T-helper 22 cell (primary cell): Measurements from ENCODE around the gene MPZ.
"Not testable (repeated sequence)": the region's sequence is repeated elsewhere in the genome, so short reads cannot be mapped to it uniquely, and the experiment has no call there.

ENCODE experiments used
- DNase-seq: peaks from one replicate; pipeline ENCODE4 v3.0.0-alpha.2; 2020; ENCODE audit warnings: low read depth

Gene MPZ

GRCh38 chr1:161299347-161299746 lies 10.4 kb downstream of the MPZ start:
- DNase-seq: no peak

- DNase-seq: no peak
Measured at GRCh38 chr1:161298116-161298515, 11.7 kb downstream of the MPZ start.

DNA sequence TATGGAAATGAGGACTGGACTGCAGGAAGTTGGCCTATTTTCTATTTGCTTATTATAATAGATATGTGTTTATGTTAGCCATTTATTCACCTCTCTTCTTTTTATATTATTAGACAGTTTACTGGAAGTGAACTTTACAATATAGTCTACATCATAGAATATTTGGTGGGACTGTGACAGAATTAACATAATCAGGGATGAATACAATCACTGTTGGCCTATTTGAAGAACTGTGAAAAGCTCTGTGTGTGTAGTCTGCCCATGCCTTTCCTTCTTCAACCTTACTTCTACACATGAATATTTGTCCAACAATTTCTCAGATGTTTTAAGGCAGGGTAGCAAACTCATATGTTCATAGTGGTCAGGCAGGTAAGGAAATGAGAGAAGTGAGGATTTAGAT lies 12.4 kb downstream of the MPZ start:
- no peak for DNase-seq

GRCh38 chr1:161290779-161291178 lies 19.0 kb downstream of the MPZ start:
- no peak for DNase-seq

- DNase-seq: no peak
Measured at GRCh38 chr1:161287482-161288054, 22.2 kb downstream of the MPZ start.

- DNase-seq: no peak
Measured at GRCh38 chr1:161285521-161285920, 24.2 kb downstream of the MPZ start.

- DNase-seq: no peak
Measured at GRCh38 chr1:161285113-161285512, 24.7 kb downstream of the MPZ start.

- no peak for DNase-seq
Measured at GRCh38 chr1:161282991-161283390, 26.8 kb downstream of the MPZ start.

- no peak for DNase-seq
Measured at GRCh38 chr1:161274874-161275273, 34.9 kb downstream of the MPZ start.

DNA sequence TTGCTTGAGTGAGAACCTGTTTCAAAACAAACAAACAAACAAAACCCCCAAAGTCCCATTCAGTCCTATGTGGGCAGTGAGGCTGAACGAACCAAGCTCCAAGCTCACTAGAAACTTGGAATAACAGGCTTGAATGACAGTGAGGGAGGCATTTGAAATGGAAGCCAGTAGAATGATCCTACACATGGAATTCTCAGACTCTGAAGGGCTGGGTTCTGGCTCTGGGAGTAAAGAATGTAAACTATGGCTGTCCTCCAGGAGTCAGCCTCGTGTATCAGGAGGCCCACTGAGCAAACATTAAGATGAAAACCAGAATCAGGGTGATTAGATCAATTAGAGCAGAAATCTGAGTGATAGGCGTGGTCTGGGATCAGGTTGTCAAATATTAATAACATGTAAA lies 36.4 kb downstream of the MPZ start:
- no peak for DNase-seq

GRCh38 chr1:161267321-161267720 lies 42.4 kb downstream of the MPZ start:
- no peak for DNase-seq

GRCh38 chr1:161266836-161267235 lies 42.9 kb downstream of the MPZ start:
- no peak for DNase-seq

DNA sequence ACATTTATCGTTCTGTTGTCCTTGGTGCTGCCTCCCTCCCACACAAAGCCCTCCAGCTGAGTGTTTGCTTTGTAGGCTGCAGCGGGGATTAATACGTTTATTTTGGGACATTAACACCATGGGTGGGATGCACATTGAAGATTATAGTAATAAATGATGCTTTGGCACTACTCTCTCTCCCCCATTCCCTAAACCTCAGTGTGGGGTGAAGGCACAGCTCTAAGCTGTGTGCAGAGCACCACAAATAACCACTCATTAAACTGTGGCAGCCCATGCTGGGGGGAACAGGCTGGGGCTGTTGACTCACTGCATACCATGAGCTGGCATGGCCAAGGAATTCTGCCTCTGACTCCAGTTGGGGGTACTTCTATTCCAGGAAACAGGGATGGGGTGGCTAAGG lies 43.6 kb downstream of the MPZ start:
- no peak for DNase-seq

GRCh38 chr1:161265305-161265704 lies 44.5 kb downstream of the MPZ start:
- no peak for DNase-seq

DNA sequence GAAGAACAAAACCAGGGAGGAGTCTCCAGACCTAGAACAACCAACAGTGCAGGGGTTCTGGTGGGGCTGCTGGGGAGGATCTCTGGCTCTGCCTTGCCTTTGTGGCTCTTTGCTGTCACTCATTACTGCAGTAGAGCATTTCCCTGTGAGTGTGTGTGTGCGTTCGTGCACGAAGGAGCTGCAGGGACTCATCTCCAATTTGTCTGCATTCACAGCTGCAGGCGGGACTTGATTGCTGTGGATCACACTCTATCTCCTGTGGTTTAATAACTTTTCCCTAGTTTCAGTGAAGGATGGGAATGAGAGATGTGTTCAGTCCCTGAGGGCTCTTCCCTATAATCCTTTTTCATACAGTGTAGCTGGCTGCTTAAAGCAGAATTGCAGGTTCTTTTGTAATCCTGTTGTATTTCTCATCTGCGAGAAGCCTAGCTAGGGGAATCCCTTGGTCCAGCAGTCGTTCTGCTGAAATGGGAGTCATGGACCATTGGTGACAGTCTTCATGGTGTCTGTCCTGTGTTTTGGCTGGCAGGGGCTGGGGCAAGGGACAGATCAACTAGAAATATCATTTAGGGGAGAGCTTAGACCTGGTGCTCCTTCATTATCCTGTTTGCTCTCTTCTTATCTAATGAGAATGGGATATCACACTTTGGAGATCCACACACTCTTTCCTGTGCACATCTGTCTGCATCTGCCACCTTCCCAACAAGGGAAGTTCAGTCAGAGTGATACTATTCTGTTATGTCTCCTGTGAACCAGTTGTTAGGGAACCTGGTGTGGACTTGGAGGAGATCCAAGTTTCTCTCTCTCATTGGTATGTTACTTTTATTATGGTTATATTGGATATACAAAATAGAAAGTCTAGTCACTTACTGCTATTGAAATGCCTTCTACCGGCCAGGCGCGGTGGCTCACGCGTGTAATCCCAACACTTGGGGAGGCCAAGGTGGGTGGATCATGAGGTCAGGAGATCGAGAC lies 48.2 kb downstream of the MPZ start:
- no peak for DNase-seq

DNA sequence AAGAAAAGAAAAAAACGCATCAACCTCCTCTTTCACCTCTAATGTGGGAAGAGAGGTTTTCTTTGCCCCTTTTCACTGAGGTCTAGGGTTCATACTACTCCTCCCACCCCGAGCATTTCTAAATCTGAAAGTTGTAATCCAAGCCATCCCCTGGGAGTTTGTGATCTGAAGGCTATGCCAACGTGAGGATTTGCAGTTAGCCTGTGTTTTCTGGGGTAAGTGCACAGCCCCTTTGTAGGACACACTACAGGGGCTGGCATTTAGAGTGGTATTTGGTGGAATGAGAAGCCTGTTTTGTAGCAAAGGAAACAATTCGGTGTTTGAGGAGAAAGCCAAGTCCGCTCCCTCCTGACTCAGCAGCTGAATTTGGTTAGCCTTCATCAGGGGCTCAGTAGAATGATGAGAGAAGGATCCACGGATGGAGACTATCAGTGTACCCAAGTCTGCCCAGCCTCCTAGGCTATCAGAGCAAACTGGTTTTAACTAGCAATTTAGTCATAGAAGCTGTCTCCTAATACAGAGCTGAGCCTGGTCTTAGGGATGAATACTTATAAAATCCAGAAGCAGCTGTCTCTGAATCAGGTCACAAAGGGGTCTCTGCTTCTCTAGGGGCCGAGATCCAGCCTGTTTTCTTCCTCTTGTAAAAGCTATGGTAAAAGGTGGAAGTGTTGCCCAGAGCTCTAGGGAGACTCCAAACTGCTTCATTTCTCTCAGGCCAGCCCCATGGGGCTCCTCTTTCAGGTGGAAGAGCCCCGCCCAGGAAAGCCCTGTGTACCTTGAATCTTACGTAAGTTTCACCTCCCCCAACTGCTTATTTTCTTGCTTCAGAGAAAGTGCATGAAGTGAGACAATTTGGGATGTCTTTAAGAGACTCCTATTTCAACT lies 49.1 kb downstream of the MPZ start:
- no peak for DNase-seq

DNA sequence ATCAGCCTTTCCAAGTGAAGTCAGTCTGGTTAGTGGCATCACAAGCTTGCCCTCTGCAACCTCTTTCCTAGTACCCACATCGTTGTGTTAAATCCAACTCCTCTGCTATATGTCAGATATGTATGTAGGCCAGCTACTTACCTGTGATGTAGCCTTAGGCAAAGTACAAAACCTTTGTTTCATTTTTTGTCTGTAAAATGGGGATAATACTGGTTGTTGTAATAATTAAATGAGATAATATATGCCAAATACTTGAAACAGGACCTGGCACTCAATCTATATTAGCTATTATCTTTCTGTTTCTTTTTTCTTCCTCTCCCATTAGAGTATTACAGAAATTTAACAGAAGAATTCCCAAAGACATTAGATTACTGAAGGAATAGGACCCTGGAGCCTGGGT lies 50.0 kb downstream of the MPZ start:
- no peak for DNase-seq

GRCh38 chr1:161259345-161259702 lies 50.4 kb downstream of the MPZ start:
- no peak for DNase-seq

GRCh38 chr1:161258439-161259344 lies 51.1 kb downstream of the MPZ start, which contains the start of gene PCP4L1:
PCP4L1 (plus strand) TSS chr1:161258745; CDS start chr1:161258975, 230 bp downstream.
- DNase-seq: peak; percentile 1

- DNase-seq: not testable (repeated sequence)
Measured at GRCh38 chr1:161257109-161257508, 52.7 kb downstream of the MPZ start.

DNA sequence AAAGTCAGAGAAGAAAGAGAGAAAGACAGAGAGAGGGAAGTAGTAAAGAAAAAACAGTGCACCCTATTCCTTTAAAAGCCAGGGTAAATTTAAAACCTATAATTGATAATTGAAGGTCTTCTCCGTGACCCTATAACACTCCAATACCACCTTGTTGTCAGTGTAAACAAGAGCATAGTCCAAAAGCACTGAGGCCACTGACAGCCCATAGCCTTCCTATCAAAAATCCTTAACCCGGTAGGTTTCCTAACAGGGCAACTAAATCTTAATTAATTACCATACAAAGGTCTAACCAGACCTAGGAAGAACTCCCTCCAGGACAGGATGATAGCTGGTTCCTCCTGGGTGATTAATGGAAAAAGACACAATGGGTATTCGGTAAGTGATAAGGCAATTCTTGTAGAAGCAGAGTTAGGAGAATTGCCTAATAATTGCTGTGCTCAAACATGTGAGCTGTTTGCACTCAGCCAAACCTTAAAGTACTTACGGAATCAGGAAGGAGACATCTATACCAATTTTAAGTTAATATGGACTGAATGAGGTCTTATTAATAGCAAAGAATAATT lies 53.7 kb downstream of the MPZ start:
- not testable (repeated sequence) for DNase-seq
